LNCAP (cell line): ENCODE results near the gene ABHD16B.

Experiments
- CTCF ChIP-seq: fragments of 450-650 bp; IDR thresholded peaks from 2 replicates; pipeline ENCODE4 v1.5.1; 2017; ENCODE audit warnings: mild to moderate bottlenecking

The ABHD16B gene

GRCh38 chr20:63861365-63861934 is at the start of gene ABHD16B:
ABHD16B (plus strand) TSS chr20:63861498; CDS start chr20:63861541, 43 bp downstream.
- no peak for TF ChIP-seq CTCF

GRCh38 chr20:63814891-63815614 is 46.2 kb upstream of the ABHD16B start:
- no peak for TF ChIP-seq CTCF

- TF ChIP-seq CTCF, result no peak
Observed at GRCh38 chr20:63815615-63816253, 45.6 kb upstream of the ABHD16B start.

- no peak; the same call in 1 of the 2 replicates for TF ChIP-seq CTCF
Observed at GRCh38 chr20:63819224-63819921, 41.9 kb upstream of the ABHD16B start.

- no peak for TF ChIP-seq CTCF
Observed at GRCh38 chr20:63821811-63822210, 39.5 kb upstream of the ABHD16B start.

- TF ChIP-seq CTCF, result no peak
Observed at GRCh38 chr20:63822276-63822696, 39.0 kb upstream of the ABHD16B start.

GRCh38 chr20:63823691-63824311 is 37.5 kb upstream of the ABHD16B start:
- no peak for TF ChIP-seq CTCF
